H9 (cell line): ENCODE data around the gene HOXC12. TPM values are rescaled to one million over a fixed set of nuclear protein-coding genes. Genes with fewer than 3 reads are reported as not detected.

Experiments used
- DNase-seq: peaks from one replicate; pipeline ENCODE4 v3.0.0-alpha.2; 2017
- H2AFZ ChIP-seq: one replicate; pipeline ENCODE4 v1.6.1; 2013; ENCODE audit warnings: mild to moderate bottlenecking, low read length, control low read depth, moderate library complexity
- H2AK5ac ChIP-seq: 2 replicates; pipeline ENCODE4 v1.6.1; 2013; ENCODE audit warnings: low read length, control low read depth, mixed read lengths; ENCODE audit not compliant: insufficient read length
- H2BK120ac ChIP-seq: one replicate; pipeline ENCODE4 v1.6.1; 2013; ENCODE audit warnings: low read depth, mild to moderate bottlenecking, low read length, control low read depth, inconsistent platforms; ENCODE audit not compliant: poor library complexity, severe bottlenecking
- H2BK12ac ChIP-seq: 2 replicates; pipeline ENCODE4 v1.6.1; 2013; ENCODE audit warnings: low read length, control low read depth, mixed read lengths, low read depth; ENCODE audit not compliant: insufficient read length
- H2BK15ac ChIP-seq: 2 replicates; pipeline ENCODE4 v1.6.1; 2013; ENCODE audit warnings: low read depth, low read length, control low read depth
- H2BK20ac ChIP-seq: one replicate; pipeline ENCODE4 v1.6.1; 2013; ENCODE audit warnings: low read depth, mild to moderate bottlenecking, low read length, control low read depth, inconsistent platforms; ENCODE audit not compliant: poor library complexity, severe bottlenecking
- H2BK5ac ChIP-seq: 2 replicates; pipeline ENCODE4 v1.6.1; 2013; ENCODE audit warnings: low read length, control low read depth, mixed read lengths; ENCODE audit not compliant: insufficient read length
- H3K14ac ChIP-seq: 2 replicates; pipeline ENCODE4 v1.6.1; 2013; ENCODE audit warnings: low read length, control low read depth; ENCODE audit not compliant: insufficient read depth
- H3K18ac ChIP-seq: 2 replicates; pipeline ENCODE4 v1.6.1; 2013; ENCODE audit warnings: low read depth, mild to moderate bottlenecking, mixed read lengths, low read length, control low read depth; ENCODE audit not compliant: insufficient read length
- H3K23ac ChIP-seq: 2 replicates; pipeline ENCODE4 v1.6.1; 2013; ENCODE audit warnings: low read length, control low read depth, mixed read lengths, low read depth; ENCODE audit not compliant: insufficient read length
- H3K23me2 ChIP-seq: 2 replicates; pipeline ENCODE4 v1.6.1; 2013; ENCODE audit warnings: low read depth, mild to moderate bottlenecking, mixed read lengths, low read length, control low read depth; ENCODE audit not compliant: insufficient read length, poor library complexity, severe bottlenecking
- H3K27ac ChIP-seq: 2 replicates; pipeline ENCODE4 v1.5.1; 2013; ENCODE audit warnings: low read length, control low read depth, mixed read lengths, low read depth; ENCODE audit not compliant: insufficient read length
- H3K27me3 ChIP-seq: 2 replicates; pipeline ENCODE4 v1.6.1; 2013; ENCODE audit warnings: low read length, control low read depth, inconsistent platforms; ENCODE audit not compliant: insufficient read depth
- H3K4ac ChIP-seq: 2 replicates; pipeline ENCODE4 v1.6.1; 2013; ENCODE audit warnings: low read depth, mild to moderate bottlenecking, control low read depth, inconsistent platforms, low read length, moderate library complexity
- H3K4me1 ChIP-seq: 2 replicates; pipeline ENCODE4 v1.6.1; 2013; ENCODE audit warnings: low read length, control low read depth, inconsistent platforms; ENCODE audit not compliant: insufficient read depth
- H3K4me2 ChIP-seq: 2 replicates; pipeline ENCODE4 v1.6.1; 2013; ENCODE audit warnings: low read length, control low read depth, mixed read lengths; ENCODE audit not compliant: insufficient read length, insufficient read depth
- H3K56ac ChIP-seq: 2 replicates; pipeline ENCODE4 v1.6.1; 2013; ENCODE audit warnings: low read depth, mild to moderate bottlenecking, mixed read lengths, low read length, control low read depth; ENCODE audit not compliant: insufficient read length
- H3K79me1 ChIP-seq: 2 replicates; pipeline ENCODE4 v1.6.1; 2013; ENCODE audit warnings: low read depth, mild to moderate bottlenecking, moderate library complexity, low read length, control low read depth, inconsistent platforms; ENCODE audit not compliant: insufficient read depth, poor library complexity, severe bottlenecking
- H3K79me2 ChIP-seq: 2 replicates; pipeline ENCODE4 v1.6.1; 2013; ENCODE audit warnings: low read length, control low read depth, inconsistent platforms; ENCODE audit not compliant: insufficient read depth
- H3K9ac ChIP-seq: 2 replicates; pipeline ENCODE4 v1.6.1; 2013; ENCODE audit warnings: low read length, control low read depth, mixed read lengths; ENCODE audit not compliant: insufficient read length; ENCODE audit errors: extremely low read depth
- H3K9me3 ChIP-seq: one replicate; pipeline ENCODE4 v1.6.1; 2013; ENCODE audit warnings: low read depth, low read length, inconsistent platforms; ENCODE audit not compliant: control insufficient read depth
- H3T11ph ChIP-seq: one replicate; pipeline ENCODE4 v1.6.1; 2013; ENCODE audit warnings: mild to moderate bottlenecking, low read length, control low read depth, inconsistent platforms
- H4K20me1 ChIP-seq: one replicate; pipeline ENCODE4 v1.6.1; 2013; ENCODE audit not compliant: control insufficient read depth, insufficient read length, insufficient read depth
- H4K5ac ChIP-seq: 2 replicates; pipeline ENCODE4 v1.6.1; 2013; ENCODE audit warnings: low read depth, mild to moderate bottlenecking, mixed read lengths, low read length, control low read depth; ENCODE audit not compliant: insufficient read length
- H4K8ac ChIP-seq: replicated peaks from 2 replicates; pipeline ENCODE4 v1.6.1; 2013; ENCODE audit warnings: low read length, control low read depth, mixed read lengths, low read depth; ENCODE audit not compliant: insufficient read length
- H4K91ac ChIP-seq: 2 replicates; pipeline ENCODE4 v1.6.1; 2013; ENCODE audit warnings: low read depth, mild to moderate bottlenecking, moderate library complexity, mixed read lengths, low read length, control low read depth; ENCODE audit not compliant: insufficient read length
- H3K27ac Mint-ChIP-seq, 3 experiments: 2 replicates in 2 of 3; 3 replicates in 1 of 3; pipeline ENCODE4 v1.8.0; 2020 to 2021; ENCODE audit warnings: mixed read lengths in 3 of 3, mild to moderate bottlenecking in 1 of 3, moderate library complexity in 1 of 3
- H3K27me3 Mint-ChIP-seq: 2 replicates; pipeline ENCODE4 v1.8.0; 2021; ENCODE audit warnings: low read depth, mild to moderate bottlenecking, moderate library complexity, mixed read lengths
- H3K36me3 Mint-ChIP-seq, 3 experiments: 2 replicates in 2 of 3; 3 replicates in 1 of 3; pipeline ENCODE4 v1.8.0; 2020 to 2021; ENCODE audit warnings: low read depth in 3 of 3, mixed read lengths in 3 of 3; ENCODE audit not compliant: insufficient read depth in 1 of 3
- H3K4me1 Mint-ChIP-seq, 2 experiments: 2 replicates each; pipeline ENCODE4 v1.8.0; 2020; ENCODE audit warnings: mixed read lengths in 2 of 2
- H3K4me3 Mint-ChIP-seq, 2 experiments: 2 replicates in 1 of 2; 3 replicates in 1 of 2; pipeline ENCODE4 v1.8.0; 2020 to 2021; ENCODE audit warnings: mild to moderate bottlenecking in 2 of 2, mixed read lengths in 2 of 2, moderate library complexity in 1 of 2
- H3K9me3 Mint-ChIP-seq, 2 experiments: 2 replicates in 1 of 2; 3 replicates in 1 of 2; pipeline ENCODE4 v1.8.0; 2020; ENCODE audit warnings: mild to moderate bottlenecking in 2 of 2, mixed read lengths in 2 of 2, moderate library complexity in 1 of 2
- WGBS: extraction: QIAGEN DNeasy Blood & Tissue Kit; methylation state at CpG from one replicate; pipeline ENCODE4 v1.1.7; 2013; ENCODE audit warnings: missing lambda C conversion rate, low lambda C conversion rate, mixed read lengths; ENCODE audit not compliant: insufficient read length; ENCODE audit errors: extremely low coverage; 5-methylcytosine and 5-hydroxymethylcytosine counted together
- total RNA-seq: library from RNA; stranded (reverse); gene quantifications from 2 replicates; pipeline ENCODE4 v1.2.1, GENCODE V29; 2021
- TF ChIP-seq, protein P1 (sequence below): fragments of 200-600 bp; sonication (generic); conservative IDR thresholded peaks from 3 replicates; pipeline ENCODE4 v1.8.0; 2021; ENCODE audit warnings: antibody characterized with exemption, mild to moderate bottlenecking

HOXC12 gene
- total RNA-seq, 1 experiment from 2014 or later: not detected

DNA sequence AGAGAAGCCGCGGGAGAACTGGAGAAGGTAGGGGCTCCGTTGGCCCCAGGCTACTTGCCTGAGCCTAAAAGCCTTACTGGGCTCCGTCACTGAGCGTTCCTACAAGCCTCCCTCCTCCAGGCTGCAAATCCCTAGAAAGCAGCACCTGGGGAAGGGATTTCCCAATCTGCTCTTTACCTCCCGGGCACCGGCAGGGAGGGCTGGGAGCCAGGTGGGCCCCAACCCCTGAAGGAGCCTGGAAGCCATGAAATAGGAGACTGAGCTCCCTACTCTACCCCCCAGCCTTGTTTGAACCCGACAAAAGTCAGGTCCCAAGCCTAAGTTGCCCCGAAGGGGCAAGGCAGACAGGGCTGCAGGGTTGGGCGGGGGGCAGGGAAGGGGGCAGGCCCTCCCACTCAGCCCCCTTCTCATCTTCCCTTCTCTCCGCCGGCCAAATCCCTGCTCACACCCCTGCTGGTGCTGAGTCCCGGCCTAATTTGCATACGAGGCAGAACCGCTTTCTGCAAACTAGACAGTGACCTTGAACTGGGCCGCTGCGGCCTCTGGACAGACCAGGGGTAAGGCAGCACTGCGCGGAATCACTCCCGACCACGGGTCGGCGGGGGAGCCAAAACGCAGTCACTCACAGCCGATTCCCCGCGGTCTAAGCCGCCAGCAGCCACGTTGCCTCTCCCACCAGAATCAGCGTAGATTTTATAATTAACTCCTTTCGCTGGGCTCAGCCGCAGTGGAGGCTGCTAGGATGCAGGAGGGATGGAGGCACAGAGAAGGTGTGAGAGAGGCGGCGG lies 3.7 kb upstream of the HOXC12 start:
- no peak overlapping the region for H4K91ac ChIP-seq
- H3K4me2 ChIP-seq: no peak overlapping the region
- no peaks in the 10 kb centered on the region for H3K9me3 ChIP-seq
- no peak overlapping the region for H3K4me3 Mint-ChIP-seq
- H3K9me3 Mint-ChIP-seq: peaks cover 0 to 9% of the 10 kb centered on the region in 2 experiments; a peak in 4 of 5 replicates
- H2AFZ ChIP-seq: no peak overlapping the region
- no CpG with 5 or more reads among the region's 34 CpGs for WGBS
- H3K23ac ChIP-seq: no peak overlapping the region
- H4K5ac ChIP-seq: no peak overlapping the region
- no peak overlapping the region for H3K18ac ChIP-seq
- H3K79me1 ChIP-seq: no peaks in the 10 kb centered on the region
- no peaks in the 10 kb centered on the region; a peak in 2 of 7 replicates for H3K36me3 Mint-ChIP-seq
- H3K27ac Mint-ChIP-seq: no peak overlapping the region
- H2BK20ac ChIP-seq: no peak overlapping the region
- H3K4ac ChIP-seq: no peak overlapping the region
- H4K8ac ChIP-seq: no peak overlapping the region
- H3K9ac ChIP-seq: no peak overlapping the region
- H3K27me3 Mint-ChIP-seq: peaks cover 99% of the 10 kb centered on the region
- no peaks in the 10 kb centered on the region for H3K4me1 ChIP-seq
- no peak overlapping the region for H2AK5ac ChIP-seq
- no peak overlapping the region for H3T11ph ChIP-seq
- no peak overlapping the region for H3K14ac ChIP-seq
- H2BK12ac ChIP-seq: no peak overlapping the region
- no peaks in the 10 kb centered on the region for H4K20me1 ChIP-seq
- TF ChIP-seq, protein P1, sequence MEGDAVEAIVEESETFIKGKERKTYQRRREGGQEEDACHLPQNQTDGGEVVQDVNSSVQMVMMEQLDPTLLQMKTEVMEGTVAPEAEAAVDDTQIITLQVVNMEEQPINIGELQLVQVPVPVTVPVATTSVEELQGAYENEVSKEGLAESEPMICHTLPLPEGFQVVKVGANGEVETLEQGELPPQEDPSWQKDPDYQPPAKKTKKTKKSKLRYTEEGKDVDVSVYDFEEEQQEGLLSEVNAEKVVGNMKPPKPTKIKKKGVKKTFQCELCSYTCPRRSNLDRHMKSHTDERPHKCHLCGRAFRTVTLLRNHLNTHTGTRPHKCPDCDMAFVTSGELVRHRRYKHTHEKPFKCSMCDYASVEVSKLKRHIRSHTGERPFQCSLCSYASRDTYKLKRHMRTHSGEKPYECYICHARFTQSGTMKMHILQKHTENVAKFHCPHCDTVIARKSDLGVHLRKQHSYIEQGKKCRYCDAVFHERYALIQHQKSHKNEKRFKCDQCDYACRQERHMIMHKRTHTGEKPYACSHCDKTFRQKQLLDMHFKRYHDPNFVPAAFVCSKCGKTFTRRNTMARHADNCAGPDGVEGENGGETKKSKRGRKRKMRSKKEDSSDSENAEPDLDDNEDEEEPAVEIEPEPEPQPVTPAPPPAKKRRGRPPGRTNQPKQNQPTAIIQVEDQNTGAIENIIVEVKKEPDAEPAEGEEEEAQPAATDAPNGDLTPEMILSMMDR: no peak
- no peaks in the 10 kb centered on the region for H3K79me2 ChIP-seq
- H3K23me2 ChIP-seq: no peaks in the 10 kb centered on the region
- H2BK15ac ChIP-seq: no peak overlapping the region
- peaks cover 6 to 18% of the 10 kb centered on the region in 2 experiments; a peak in 3 of 4 replicates for H3K4me1 Mint-ChIP-seq
- no peak for DNase-seq
- no peak overlapping the region for H2BK120ac ChIP-seq
- H2BK5ac ChIP-seq: no peak overlapping the region
- no peak overlapping the region for H3K27ac ChIP-seq
- peaks cover 98% of the 10 kb centered on the region for H3K27me3 ChIP-seq
- no peak overlapping the region for H3K56ac ChIP-seq
